ENCODE measurements around the gene F2RL3.

The F2RL3 gene

GRCh38 chr19:16853066-16853465 is 35.7 kb upstream of the F2RL3 start (continued):
- TF ChIP-seq CSRNP3 (CRISPR knock-in tag; IDR thresholded peaks at IDR 0.05) (no peak), ARNTL (CRISPR knock-in tag; IDR thresholded peaks at IDR 0.05; ENCODE audit: borderline replicate concordance, low read depth) (no peak), ZFP3 (CRISPR knock-in tag; IDR thresholded peaks at IDR 0.05) (no peak), PATZ1 (CRISPR knock-in tag; IDR thresholded peaks at IDR 0.05; ENCODE audit: borderline replicate concordance) (no peak), ESRRG (CRISPR knock-in tag; IDR thresholded peaks at IDR 0.05) (no peak)

- TF ChIP-seq CREB5 (CRISPR knock-in tag; IDR thresholded peaks at IDR 0.05; ENCODE audit: low read depth) (no peak), PPARA (CRISPR knock-in tag; IDR thresholded peaks at IDR 0.05; ENCODE audit: borderline replicate concordance) (no peak)
- no peak for ATAC-seq
Observed at GRCh38 chr19:16856091-16856490, 32.7 kb upstream of the F2RL3 start.

- no peak for ATAC-seq
- TF ChIP-seq ZFP3 (CRISPR knock-in tag; IDR thresholded peaks at IDR 0.05) = no peak
- no peak for TF ChIP-seq ZC3H10 (CRISPR knock-in tag; IDR thresholded peaks at IDR 0.05)
- TF ChIP-seq GLIS3 (CRISPR knock-in tag; IDR thresholded peaks at IDR 0.05) = no peak
- no peak for TF ChIP-seq SNAI2 (CRISPR knock-in tag; IDR thresholded peaks at IDR 0.05)
- no peak for TF ChIP-seq ZFP30 (CRISPR knock-in tag; IDR thresholded peaks at IDR 0.05)
- no peak for TF ChIP-seq POU6F1 (CRISPR knock-in tag; IDR thresholded peaks at IDR 0.05; ENCODE audit: borderline replicate concordance, low read depth)
- TF ChIP-seq PATZ1 (CRISPR knock-in tag; IDR thresholded peaks at IDR 0.05; ENCODE audit: borderline replicate concordance) = no peak
- TF ChIP-seq ZNF70 (CRISPR knock-in tag; IDR thresholded peaks at IDR 0.05) = no peak
- no peak for TF ChIP-seq TCF4 (CRISPR knock-in tag; IDR thresholded peaks at IDR 0.05; ENCODE audit: borderline replicate concordance)
- no peak for TF ChIP-seq PPARA (CRISPR knock-in tag; IDR thresholded peaks at IDR 0.05; ENCODE audit: borderline replicate concordance)
- no peak for TF ChIP-seq TSHZ2 (CRISPR knock-in tag; IDR thresholded peaks at IDR 0.05)
Observed at GRCh38 chr19:16859626-16860025, 29.2 kb upstream of the F2RL3 start.

- ATAC-seq = no peak
- TF ChIP-seq CSRNP3 (CRISPR knock-in tag; IDR thresholded peaks at IDR 0.05) (no peak), ESRRG (CRISPR knock-in tag; IDR thresholded peaks at IDR 0.05) (no peak), ZNF8 (CRISPR knock-in tag; IDR thresholded peaks at IDR 0.05) (no peak), BACH2 (CRISPR knock-in tag; IDR thresholded peaks at IDR 0.05; ENCODE audit: borderline replicate concordance) (no peak), SNAI2 (CRISPR knock-in tag; IDR thresholded peaks at IDR 0.05) (no peak), PPARA (CRISPR knock-in tag; IDR thresholded peaks at IDR 0.05; ENCODE audit: borderline replicate concordance) (no peak), ZNF70 (CRISPR knock-in tag; IDR thresholded peaks at IDR 0.05) (no peak), GLIS3 (CRISPR knock-in tag; IDR thresholded peaks at IDR 0.05) (no peak), ZFP30 (CRISPR knock-in tag; IDR thresholded peaks at IDR 0.05) (no peak), ISL1 (CRISPR knock-in tag; IDR thresholded peaks at IDR 0.05) (no peak), OSR1 (CRISPR knock-in tag; IDR thresholded peaks at IDR 0.05) (no peak), PATZ1 (CRISPR knock-in tag; IDR thresholded peaks at IDR 0.05; ENCODE audit: borderline replicate concordance) (no peak), CSDC2 (CRISPR knock-in tag; IDR thresholded peaks at IDR 0.05) (no peak), ZC3H10 (CRISPR knock-in tag; IDR thresholded peaks at IDR 0.05) (no peak)
Observed at GRCh38 chr19:16860118-16860517, 28.7 kb upstream of the F2RL3 start.

All from SK-N-SH treated with all-trans-retinoic acid at 6 μM for 48 hours (cell line).